Measurements from ENCODE around the gene HPCAL1. TPM values are rescaled to one million over a fixed set of nuclear protein-coding genes. Genes with fewer than 3 reads are reported as not detected.
A peak's percentile ranks its signal among the peaks of the same experiment; 100 is the strongest.

Gene HPCAL1
- total RNA-seq, 3 donors from 2014 or later (not counting 1 experiment from before 2014, with no cell fraction given), result 31.1 to 45.2 (median 39.8) TPM

DNA sequence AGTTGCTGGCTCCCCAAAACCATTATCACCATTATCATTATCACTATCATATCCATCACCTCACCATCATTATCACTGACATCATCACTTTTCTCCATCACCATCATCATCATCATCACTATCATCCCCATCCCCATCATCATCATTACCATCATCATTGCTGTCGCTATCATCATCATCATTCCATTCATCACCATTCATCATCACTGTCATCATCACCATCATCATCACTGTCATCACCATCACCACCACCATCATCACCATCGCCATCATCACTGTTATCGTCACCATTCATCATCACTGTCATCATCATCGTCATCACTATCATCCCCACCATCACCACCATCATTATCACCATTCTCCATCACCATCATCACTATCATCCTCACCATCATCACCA, 9.0 kb downstream of the HPCAL1 start:
- Histone ChIP-seq H3K36me3 (ENCODE audit: control insufficient read depth, insufficient read depth, low read length) (no peaks in the 10 kb centered on the region), H3K27ac (ENCODE audit: low read length) (no peak overlapping the region), H3K4me1 (ENCODE audit: control insufficient read depth, insufficient read depth, low read length) (peaks cover 8% of the 10 kb centered on the region), H3K4me3 (ENCODE audit: low read length) (no peak overlapping the region), H3K9me3 (ENCODE audit: control insufficient read depth, insufficient read depth, low read length) (no peaks in the 10 kb centered on the region), H3K27me3 (ENCODE audit: control insufficient read depth, insufficient read depth, low read length) (no peaks in the 10 kb centered on the region)
- Mint-ChIP-seq H3K4me3 (no peak overlapping the region), H3K4me1 (peaks cover 8 to 44% of the 10 kb centered on the region in 2 donors), H3K9me3 (no peaks in the 10 kb centered on the region), H3K36me3 (no peaks in the 10 kb centered on the region), H3K27me3 (ENCODE audit: low read depth in 2 of 2) (no peaks in the 10 kb centered on the region), H3K27ac (no peak overlapping the region)
- intact Hi-C loops (cut with micrococcal nuclease), result no loop called here
- TF ChIP-seq CTCF (IDR thresholded peaks at IDR 0.05), result no peak
- ATAC-seq (no peak), DNase-seq (no peak)
- 84% methylated on average over 4 of the region's 4 CpGs for WGBS (ENCODE audit: insufficient coverage)

DNA sequence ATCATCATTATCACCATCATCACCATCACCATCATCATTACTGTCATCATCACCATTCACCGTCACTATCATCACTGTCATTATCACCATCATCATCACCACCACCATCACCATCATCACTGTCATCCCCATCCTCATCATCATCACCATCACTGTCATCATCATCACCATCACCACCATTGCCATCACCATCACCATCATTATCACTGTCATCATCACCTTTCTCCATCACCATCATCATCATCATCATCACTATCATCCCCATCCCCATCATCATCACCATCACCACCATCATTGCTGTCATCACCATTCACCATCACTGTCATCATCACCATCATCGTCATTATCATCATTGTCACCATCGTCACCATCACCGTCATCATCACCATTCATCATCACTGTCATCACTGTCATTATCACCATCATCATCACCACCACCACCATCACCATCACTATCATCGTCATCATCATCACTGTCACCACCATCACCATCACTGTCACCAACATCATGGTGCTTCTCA, 9.8 kb downstream of the HPCAL1 start:
- H3K4me1 ChIP-seq (ENCODE audit: control insufficient read depth, insufficient read depth, low read length), result peaks cover under 1% of the 10 kb centered on the region
- Mint-ChIP-seq H3K9me3 (no peaks in the 10 kb centered on the region), H3K4me1 (peaks cover under 1 to 37% of the 10 kb centered on the region in 2 donors), H3K4me3 (no peak overlapping the region), H3K27ac (no peak overlapping the region), H3K27me3 (ENCODE audit: low read depth in 2 of 2) (no peaks in the 10 kb centered on the region), H3K36me3 (no peaks in the 10 kb centered on the region)
- H3K4me3 ChIP-seq (ENCODE audit: low read length), result no peak overlapping the region
- WGBS (ENCODE audit: insufficient coverage), result 99% methylated on average over 5 of the region's 5 CpGs
- intact Hi-C loops (cut with micrococcal nuclease), result no loop called here
- no peaks in the 10 kb centered on the region for H3K9me3 ChIP-seq (ENCODE audit: control insufficient read depth, insufficient read depth, low read length)
- no peak for TF ChIP-seq CTCF (IDR thresholded peaks at IDR 0.05)
- no peak for DNase-seq
- H3K27me3 ChIP-seq (ENCODE audit: control insufficient read depth, insufficient read depth, low read length), result no peaks in the 10 kb centered on the region
- H3K27ac ChIP-seq (ENCODE audit: low read length), result no peak overlapping the region
- no peak for ATAC-seq
- no peaks in the 10 kb centered on the region for H3K36me3 ChIP-seq (ENCODE audit: control insufficient read depth, insufficient read depth, low read length)

GRCh38 chr2:10316336-10316735, 13.6 kb downstream of the HPCAL1 start:
- H3K4me3 ChIP-seq (ENCODE audit: low read length), result no peak overlapping the region
- DNase-seq, result no peak
- H3K27me3 Mint-ChIP-seq (ENCODE audit: low read depth in 2 of 2), result no peaks in the 10 kb centered on the region
- H3K9me3 Mint-ChIP-seq, result no peaks in the 10 kb centered on the region
- 91% methylated on average over 6 of the region's 6 CpGs for WGBS (ENCODE audit: insufficient coverage)
- intact Hi-C loops (cut with micrococcal nuclease), result no loop called here
- H3K9me3 ChIP-seq (ENCODE audit: control insufficient read depth, insufficient read depth, low read length), result no peaks in the 10 kb centered on the region
- H3K4me1 ChIP-seq (ENCODE audit: control insufficient read depth, insufficient read depth, low read length), result no peaks in the 10 kb centered on the region
- peaks cover 12 to 28% of the 10 kb centered on the region in 2 donors for H3K4me1 Mint-ChIP-seq
- H3K4me3 Mint-ChIP-seq, result no peak overlapping the region
- H3K27me3 ChIP-seq (ENCODE audit: control insufficient read depth, insufficient read depth, low read length), result no peaks in the 10 kb centered on the region
- no peaks in the 10 kb centered on the region for H3K36me3 Mint-ChIP-seq
- TF ChIP-seq CTCF (IDR thresholded peaks at IDR 0.05), result no peak
- H3K27ac Mint-ChIP-seq, result peak overlapping the region in 1 of 2 donors; percentile 25
- H3K27ac ChIP-seq (ENCODE audit: low read length), result no peak overlapping the region
- no peaks in the 10 kb centered on the region for H3K36me3 ChIP-seq (ENCODE audit: control insufficient read depth, insufficient read depth, low read length)
- ATAC-seq, result no peak

GRCh38 chr2:10316860-10317259, 14.2 kb downstream of the HPCAL1 start:
- Mint-ChIP-seq H3K27ac (no peak overlapping the region), H3K4me3 (no peak overlapping the region), H3K36me3 (no peaks in the 10 kb centered on the region), H3K9me3 (no peaks in the 10 kb centered on the region), H3K4me1 (peaks cover 12 to 28% of the 10 kb centered on the region in 2 donors), H3K27me3 (ENCODE audit: low read depth in 2 of 2) (no peaks in the 10 kb centered on the region)
- Histone ChIP-seq H3K4me1 (ENCODE audit: control insufficient read depth, insufficient read depth, low read length) (no peaks in the 10 kb centered on the region), H3K27ac (ENCODE audit: low read length) (no peak overlapping the region), H3K27me3 (ENCODE audit: control insufficient read depth, insufficient read depth, low read length) (no peaks in the 10 kb centered on the region), H3K36me3 (ENCODE audit: control insufficient read depth, insufficient read depth, low read length) (no peaks in the 10 kb centered on the region), H3K4me3 (ENCODE audit: low read length) (no peak overlapping the region), H3K9me3 (ENCODE audit: control insufficient read depth, insufficient read depth, low read length) (no peaks in the 10 kb centered on the region)
- TF ChIP-seq CTCF (IDR thresholded peaks at IDR 0.05), result no peak
- intact Hi-C loops (cut with micrococcal nuclease), result no loop called here
- WGBS (ENCODE audit: insufficient coverage), result 80% methylated on average over 6 of the region's 7 CpGs
- ATAC-seq (no peak), DNase-seq (no peak)
